NOMO-1 treated with DMSO at 0.1 percent for 48 hours (cell line): ENCODE measurements around the gene FAM83G.

ENCODE experiments used
- DNase-seq: peaks from one replicate; lab custom pipeline; 2025; ENCODE audit not compliant: unreplicated experiment; lab: John Stamatoyannopoulos, UW

FAM83G gene

DNA sequence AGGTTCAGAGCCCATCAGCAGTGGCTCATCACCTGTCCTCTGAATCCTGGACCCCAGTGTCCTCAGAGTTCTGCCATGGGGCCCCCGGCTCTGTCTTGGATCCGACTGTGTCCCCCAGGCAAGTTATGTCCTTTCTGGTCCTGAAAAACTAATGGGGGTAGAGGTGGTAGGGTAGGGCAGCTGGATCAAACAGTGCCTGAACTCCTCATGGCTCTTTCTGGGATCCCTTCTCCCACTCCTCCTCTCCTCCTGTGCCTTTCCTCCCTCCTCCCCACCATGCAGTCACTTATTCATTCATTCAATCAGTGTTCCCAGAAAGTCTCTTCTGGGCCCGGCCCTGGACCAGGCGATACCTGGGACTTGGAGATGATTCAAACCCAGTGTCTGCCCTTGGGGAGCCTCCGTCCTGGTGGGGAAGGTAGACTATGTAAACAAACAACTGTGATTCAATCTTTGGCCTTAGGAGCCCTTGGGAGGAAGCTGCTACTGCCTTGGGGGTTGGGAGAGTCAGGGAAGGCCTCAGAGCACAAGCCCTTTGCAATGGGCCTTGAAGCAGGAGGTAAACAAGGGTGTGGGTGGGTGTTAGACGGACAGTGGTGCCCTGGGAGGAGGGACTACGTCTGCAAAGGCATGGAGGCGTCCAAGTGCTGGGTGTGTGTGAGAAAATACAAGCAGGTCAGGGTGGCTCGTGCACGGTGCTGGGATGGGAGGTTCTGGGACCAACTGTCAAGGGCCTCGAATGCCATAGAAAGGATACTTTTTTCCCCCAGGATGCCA lies 6.4 kb upstream of the FAM83G start:
- no peak for DNase-seq

DNA sequence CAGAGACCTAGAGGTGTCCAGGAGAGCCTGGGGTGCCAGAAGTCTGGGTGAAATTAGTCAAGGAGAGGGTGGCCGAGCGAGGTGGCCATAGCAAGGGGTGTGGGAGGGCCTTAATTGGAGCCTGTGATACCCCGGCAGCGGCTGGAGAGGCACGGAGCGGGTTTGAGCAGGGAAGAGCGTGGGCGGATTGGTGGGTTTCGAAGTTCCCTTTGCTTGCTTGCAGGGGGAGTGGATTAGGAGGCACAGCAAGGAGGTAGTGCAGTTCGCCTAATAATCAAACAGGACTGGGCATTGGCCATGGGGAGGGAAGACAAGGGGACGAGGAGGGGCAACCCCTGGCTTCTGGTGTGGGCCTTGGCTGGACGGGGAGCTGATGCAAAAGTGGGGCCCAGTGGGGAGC lies 5.4 kb upstream of the FAM83G start:
- DNase-seq: no peak

DNA sequence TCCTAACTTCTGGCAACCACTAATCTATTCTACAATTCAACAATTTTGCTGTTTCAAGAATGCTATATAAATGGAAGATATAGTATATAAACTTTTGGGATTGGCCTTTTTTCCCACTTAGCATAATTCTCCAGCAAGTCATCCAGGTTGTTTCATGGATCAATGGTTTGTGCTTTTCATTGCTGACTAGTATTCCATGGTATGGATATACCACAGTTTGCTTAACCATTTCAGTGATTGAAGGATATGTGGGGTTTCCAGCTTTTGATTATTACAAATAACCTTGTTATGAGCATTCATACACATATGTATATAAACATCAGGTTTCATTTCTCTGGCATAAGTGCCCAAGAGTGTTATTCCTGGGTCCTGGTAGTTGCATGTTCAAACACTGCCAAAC lies 2.1 kb upstream of the FAM83G start:
- no peak for DNase-seq

DNA sequence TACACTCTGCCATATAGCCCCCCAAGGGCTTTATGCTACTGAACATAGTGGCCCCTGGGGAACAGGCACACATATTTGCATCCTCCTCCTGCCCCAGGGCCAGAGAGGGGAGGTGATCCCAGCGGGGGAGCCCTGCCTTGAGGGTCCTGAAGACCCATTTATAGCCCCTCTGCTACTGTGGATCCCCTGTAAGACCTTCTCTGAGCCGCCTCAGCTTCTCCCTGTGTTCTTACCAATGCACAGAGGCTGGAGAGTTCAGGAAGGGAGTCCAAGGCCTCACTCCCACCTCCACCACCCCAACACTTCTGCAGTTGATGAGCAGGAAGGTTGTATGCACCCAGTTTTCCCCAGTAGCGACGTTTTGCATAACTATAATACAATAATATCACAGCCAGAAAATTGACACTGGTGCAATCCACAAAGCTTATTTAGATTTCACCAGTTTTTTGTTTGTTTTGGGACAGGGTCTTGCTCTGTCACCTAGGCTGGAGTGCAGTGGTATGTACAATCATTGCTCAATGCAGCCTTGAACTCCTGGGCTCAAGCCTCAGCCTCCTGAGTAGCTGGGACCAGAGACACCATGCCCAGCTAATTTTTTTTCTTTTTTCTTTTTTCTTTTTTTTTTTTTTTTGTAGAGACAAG lies 1.3 kb upstream of the FAM83G start:
- DNase-seq: no peak

DNA sequence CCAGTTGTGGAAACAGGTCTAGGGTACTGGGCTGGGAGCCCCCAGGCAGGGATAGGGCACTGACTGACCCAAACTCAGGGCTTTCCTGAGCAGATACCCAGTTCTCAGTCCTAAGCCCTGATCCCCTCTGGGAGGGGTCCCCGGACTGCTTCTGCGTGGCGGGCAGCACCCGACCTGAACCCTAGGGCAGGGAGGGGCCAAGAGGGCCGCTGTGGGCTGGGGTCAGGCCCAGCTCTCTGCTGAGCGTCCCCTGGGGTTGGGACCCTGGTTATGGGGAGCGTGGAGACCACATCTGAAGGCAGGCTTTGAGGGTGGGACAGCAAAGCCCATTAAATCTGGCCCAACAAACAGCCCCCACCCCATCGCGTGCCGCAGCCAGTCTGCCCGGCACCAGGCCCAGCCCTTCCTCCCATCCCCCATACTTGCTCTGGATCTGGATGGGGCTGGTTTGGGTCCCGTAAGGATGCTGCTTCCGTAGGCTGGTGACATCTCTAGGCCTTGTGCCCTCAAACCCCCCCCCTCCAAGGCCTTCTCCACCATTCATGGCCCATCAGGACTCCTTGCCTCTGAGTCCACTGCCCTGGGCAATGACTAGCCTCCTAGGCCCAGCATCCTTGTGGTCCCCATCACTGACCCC lies 691 bp upstream of the FAM83G start:
- DNase-seq: no peak

DNA sequence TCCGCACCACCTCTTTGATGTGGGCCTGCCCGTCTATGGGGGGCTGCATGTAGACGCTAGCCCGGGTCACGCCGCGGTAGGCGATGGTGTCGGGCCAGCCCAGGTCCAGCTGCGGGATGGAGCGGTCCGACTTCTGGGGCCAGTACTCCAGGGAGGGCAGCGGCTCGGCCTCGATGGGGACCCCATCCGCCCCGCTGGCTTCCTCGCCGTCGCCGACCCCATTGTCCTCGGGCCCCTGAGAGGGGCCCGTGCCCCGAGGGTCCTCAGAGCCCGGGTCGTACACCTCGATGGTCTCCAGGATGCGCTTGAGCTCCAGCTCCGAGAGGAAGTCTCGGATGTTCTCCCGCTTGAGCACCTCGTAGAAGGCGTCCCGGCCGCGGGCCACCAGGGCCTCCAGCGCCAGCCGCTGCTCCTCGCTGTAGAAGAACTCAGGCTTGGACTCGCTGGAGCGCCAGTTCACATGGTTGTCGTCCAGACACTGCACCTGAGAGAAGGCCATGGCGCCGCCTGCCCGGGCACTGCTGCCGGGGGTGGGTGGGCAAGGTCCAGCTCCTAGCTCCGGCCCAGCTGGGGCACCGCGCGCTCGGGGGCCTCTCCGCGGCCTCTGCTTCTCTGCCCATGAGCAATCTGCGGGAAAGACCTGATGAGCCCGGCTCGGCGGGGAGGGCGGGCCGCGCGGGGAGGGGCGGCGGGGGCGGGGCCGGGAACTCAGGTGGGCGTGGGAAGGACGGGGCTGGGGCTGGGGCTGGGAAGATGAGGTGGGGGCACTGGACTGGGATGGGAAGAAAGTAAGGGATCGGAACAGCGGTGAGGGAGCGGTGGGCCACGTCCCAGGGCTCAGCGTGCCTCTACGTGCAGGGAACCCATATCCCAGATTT lies 782 bp downstream of the FAM83G start:
- peak; percentile 15 for DNase-seq

DNA sequence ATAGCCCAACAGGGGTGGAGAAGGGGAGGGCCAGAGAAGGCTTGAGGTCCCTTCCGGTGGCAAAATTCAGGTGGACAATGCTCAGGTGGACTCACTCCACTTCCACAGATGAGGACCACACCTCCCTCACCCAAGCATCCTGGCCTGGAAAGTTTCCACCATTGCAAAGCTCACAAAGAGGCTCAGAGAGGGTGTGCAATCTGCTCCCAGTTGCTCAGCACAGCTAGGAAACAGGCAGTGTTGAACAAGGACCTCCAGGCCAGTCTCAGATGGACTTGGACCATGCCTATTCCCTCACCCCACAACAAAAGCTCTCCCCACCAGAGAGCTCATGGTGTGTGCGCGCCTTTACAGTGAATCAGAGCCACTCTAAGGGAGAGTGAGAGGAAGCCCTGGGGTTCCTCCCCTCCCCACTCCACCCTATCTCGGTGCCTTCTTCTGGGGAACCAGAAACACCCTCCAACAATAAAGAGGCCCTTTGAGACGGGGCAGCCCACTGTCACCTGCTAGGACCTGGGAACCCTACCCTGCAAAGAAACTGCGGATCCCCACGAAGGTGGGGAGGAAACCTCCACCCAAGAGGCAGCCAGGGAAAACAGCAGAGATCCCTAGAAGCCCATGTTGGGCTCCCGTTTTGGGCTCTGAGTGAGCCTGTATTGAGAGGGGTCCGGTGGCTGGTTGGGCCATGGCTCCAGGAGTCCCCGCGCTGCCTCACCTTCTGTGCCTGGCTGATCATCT lies 1.6 kb downstream of the FAM83G start:
- no peak for DNase-seq

DNA sequence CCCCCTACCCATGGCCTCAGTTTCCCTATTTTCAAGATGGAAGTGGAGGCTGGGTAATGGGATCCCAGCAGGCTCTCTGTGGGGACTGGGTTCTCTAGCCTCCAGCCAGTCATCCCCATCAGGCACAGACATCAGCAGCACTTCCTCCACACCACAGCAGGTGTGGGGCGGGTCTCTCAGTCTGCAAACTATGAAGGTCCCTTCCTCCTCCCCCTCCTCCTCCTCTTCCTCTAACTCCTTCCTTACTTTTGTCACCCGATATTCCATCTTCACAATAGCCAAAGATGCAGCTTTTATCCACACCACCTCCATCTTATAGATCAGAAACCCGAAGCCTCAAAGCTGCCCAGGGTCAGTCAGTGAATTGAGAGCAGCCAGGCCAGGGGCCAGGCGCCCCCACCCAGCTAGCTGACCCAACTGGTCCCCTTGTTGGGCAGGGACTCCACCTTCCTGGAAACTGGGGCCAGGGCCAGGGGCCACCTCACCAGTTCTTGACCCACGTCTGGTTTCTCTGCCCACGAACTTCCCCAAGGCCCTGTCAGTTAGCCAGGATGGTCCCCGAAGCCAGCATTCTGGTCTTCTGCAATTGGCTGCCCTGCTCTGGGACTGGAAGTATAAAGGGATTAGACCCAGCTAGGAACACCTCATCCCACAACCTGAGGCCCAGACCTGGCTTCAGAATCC lies 2.5 kb downstream of the FAM83G start:
- DNase-seq: no peak

DNA sequence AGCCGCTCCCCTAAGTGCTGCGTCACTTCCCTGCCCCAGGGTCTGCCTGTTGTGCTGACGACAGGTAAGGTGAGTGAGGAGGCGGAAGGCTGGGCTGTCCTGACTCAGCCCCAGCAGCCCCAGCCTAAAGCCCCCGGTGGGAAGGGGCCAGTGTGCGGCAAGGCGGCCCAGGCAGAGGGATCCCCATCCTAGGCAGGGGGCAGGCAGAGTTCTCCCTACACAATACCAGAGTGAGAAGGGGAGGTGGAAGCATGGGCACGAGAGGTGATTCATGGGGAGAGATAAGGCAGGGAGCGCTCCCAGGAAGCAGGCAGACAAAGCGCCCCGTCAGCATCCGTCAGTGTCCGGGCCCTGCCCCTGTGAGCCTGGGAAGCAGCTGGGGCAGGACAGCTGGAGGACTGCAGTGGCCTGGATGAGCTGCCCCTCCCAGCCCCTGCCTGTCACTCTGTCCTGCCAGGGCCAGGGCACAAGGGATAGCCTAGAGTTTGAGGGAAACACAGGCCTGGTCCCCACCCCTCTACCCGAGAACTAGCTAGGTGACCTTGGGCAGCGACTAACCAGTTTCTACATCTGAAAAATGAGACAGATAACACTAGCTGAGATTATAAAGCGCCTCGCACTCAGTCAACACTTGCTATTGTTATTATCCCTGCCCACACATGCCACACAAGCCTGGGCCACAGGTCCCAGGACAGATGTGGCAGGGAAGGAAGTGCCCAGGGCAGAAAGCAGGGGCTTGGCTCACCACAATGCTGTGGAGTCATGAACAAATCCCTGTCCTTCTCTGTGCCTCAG lies 3.8 kb downstream of the FAM83G start:
- no peak for DNase-seq

DNA sequence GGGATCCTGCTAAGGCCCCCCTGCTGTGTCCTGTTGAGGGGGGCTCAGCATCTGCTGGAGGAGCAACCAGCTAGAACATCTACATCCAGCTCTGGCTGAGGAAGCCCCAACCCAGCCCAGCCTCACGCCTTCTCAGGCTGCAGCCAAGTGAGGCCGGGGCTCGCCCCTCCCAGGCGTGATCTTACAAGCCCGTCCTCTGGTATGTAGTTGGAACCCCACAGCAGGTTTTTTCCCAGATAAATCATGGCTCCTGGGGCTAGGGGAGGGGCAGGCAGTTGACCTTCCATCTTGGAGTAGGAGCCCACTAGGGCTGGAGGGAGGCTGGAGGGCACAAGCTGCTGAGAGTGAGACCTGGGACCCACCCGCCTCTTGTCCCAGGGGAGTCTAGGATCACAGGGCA lies 4.7 kb downstream of the FAM83G start:
- no peak for DNase-seq

DNA sequence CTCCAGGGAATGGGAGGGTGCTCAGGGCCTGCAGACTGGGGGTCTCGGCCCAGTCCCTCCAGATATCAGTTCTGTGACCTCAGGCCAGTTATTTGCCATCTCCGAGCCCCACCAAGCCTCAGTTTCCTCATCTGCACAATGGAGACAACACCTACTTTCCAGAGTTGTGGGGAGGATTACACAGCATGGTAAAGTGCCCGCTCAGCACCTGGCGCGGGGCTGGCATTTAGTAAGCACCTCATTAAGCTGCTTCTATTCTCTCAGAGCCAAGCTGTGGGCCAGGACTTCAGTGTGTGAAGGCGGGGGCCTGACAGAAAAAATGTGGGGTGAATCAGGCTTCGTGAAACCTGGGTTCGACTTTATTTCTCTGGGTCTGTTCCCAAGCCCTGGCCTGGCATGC lies 5.2 kb downstream of the FAM83G start:
- no peak for DNase-seq

DNA sequence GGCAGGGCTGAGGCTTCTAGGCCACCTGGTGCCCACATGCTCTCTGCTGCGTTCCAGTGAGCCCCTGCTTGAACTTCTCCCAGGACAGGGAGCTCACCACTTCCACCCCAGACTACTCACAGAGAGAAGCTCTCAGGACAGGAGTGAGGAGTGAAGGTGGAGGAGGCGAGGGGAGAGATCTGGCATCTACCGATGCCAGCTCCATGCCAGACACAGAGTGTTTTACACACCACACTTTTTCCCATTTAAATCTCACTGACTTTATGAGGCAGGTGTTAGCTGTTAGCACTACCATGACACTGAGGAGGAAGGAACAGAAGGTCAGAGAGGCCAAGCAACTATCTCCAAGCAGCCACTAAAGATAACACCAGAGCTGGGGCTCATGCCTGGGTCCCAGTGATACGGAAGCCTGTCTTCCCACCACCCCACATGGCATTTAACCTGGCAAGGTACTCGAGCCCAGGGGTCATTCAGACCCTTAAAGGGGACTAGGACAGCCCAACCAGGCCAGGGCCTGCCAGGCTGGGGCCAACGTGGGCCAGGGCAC lies 6.8 kb downstream of the FAM83G start:
- DNase-seq: no peak

DNA sequence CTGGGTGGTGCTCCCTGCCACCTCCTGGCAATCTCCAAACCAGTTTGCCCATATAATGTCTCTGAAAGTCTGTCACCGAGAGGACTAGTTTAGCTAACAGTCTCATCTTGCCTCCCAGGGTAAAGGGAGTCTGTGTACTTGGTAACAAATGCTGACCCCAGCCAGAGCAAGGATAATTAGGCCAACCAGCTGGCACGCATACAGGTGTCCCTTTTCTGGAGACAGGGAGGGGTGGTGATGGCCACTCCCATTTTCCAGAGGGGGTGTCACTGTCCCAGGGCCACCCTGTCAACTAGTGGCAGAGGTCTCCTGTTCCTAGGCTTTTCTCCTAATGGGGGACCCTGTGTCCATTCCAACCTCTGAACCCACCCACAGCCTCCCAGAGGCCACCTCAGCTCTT lies 8.1 kb downstream of the FAM83G start:
- no peak for DNase-seq

DNA sequence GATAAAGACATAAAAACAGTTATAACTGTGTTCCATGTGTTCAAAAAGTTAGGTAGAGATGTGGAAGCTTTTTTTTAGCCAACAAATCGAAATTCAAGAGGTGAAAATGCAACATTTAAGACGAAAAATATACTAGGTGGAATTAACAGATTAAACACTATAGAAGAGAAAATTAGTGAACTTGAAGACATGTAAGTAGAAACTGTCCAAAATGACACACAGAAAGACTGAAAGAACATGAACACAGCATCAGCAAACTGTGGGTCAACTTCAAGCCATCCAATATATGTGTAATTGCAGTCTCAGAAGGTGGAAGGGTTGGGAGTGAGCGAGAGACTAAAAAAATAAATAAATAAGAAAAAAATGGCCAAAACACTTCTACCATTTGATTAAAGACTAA lies 9.3 kb downstream of the FAM83G start:
- DNase-seq: no peak

DNA sequence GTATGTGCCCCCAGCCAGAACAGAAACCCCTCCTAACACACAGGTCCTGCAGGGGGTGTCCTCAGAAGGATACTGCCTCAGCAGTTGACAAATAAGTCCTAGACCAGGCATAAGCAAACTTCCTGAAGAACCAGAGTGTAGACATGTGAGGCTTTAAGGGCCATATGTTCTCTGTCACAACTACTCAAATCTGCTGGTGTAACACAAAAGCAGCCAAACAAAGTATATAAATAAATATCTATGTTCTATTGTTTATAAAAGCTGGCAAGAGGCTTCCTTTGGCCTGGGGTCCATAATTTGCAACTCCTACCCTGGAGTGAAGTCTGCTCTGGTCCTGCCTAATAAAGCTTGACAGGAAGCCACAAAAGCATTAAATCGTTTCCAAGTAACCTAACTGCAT lies 9.9 kb downstream of the FAM83G start:
- no peak for DNase-seq

DNA sequence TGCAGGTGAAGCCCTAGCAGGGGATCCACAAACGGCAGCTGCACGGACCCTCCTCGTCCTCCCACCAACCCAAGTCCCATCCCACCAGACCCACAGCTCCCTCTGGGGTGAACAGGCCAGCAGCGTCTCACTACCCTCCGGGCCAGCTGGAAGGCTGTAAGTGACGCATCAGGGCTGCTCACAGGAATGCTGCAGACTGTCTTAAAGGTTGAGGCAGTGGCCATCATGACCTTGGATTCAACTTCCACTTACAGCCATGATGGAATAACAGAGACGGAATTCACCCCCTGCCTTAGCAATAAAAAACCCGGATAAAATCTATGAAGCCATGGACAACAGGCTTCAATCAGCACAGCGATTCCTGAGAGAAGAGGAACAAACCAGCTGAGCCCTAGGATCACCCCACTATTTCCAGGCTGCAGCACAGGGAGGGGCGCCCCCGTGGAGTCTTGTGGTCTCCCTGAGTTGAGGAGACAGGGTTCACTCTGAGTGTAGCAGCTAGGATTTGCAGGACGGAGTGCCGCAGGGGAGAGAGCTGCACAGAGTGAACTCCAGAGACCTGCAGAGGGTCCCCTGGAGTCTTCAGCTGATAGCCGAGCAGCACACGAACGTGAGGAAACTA lies 10.5 kb downstream of the FAM83G start:
- no peak for DNase-seq

DNA sequence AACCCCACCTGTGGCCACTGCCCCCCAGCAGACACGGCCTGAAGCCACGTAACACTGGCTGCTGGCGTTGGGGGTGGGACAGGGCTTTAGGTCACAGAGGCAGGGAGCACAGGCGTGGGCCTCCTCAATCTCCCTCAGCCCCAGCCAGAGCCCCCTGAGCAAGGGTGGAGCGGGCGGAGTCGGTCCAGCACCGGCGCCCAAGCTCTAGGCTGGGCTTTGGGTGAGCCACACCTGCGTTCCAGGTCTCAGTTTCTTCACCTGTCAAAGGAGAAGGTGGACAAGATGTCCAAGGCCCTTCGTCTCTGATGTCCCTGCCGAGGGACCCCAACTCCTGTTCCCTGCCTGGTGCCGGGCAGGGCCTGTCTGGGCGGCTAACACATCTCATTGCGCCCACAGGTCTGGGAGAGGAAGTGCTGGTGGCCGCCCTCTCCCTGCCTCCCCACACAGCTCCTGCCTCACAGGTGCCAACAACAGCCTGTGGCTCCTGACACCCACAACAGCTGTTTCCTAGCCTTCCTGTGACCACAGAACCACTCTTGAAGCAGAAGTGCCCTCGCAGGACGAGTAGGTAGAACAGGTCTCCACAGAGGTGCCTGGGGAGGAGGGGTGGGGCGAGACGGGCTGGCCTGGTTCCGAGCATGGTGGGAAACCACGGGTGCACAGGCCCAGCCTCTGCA lies 12.0 kb downstream of the FAM83G start:
- no peak for DNase-seq
